HEK293T (cell line): ENCODE measurements around the gene TRIM10.

Experiments
- ARNT ChIP-seq: fragments of 450-650 bp; IDR thresholded peaks from 2 replicates; pipeline ENCODE4 v1.6.1; 2017; ENCODE audit warnings: mild to moderate bottlenecking
- BHLHE40 ChIP-seq: fragments of 450-650 bp; IDR thresholded peaks from 2 replicates; pipeline ENCODE4 v1.6.1; 2016; ENCODE audit warnings: mild to moderate bottlenecking, moderate library complexity, borderline replicate concordance
- CTBP1 ChIP-seq: fragments of 450-650 bp; IDR thresholded peaks from 2 replicates; pipeline ENCODE4 v1.6.1; 2016; ENCODE audit warnings: borderline replicate concordance
- FOXA1 ChIP-seq: fragments of 450-650 bp; IDR thresholded peaks from 2 replicates; pipeline ENCODE4 v1.6.1; 2016; ENCODE audit warnings: mild to moderate bottlenecking
- FOXK2 ChIP-seq: fragments of 450-650 bp; IDR thresholded peaks from 2 replicates; pipeline ENCODE4 v1.6.1; 2016; ENCODE audit warnings: mild to moderate bottlenecking
- FOXM1 ChIP-seq: fragments of 450-650 bp; IDR thresholded peaks from 2 replicates; pipeline ENCODE4 v1.6.1; 2017; ENCODE audit warnings: mild to moderate bottlenecking, borderline replicate concordance
- HDGF ChIP-seq: fragments of 450-650 bp; IDR thresholded peaks from 2 replicates; pipeline ENCODE4 v1.6.1; 2017; ENCODE audit warnings: antibody characterized with exemption, borderline replicate concordance
- LEF1 ChIP-seq: fragments of 450-650 bp; IDR thresholded peaks from 2 replicates; pipeline ENCODE4 v1.6.1; 2017; ENCODE audit warnings: mild to moderate bottlenecking, borderline replicate concordance
- PKNOX1 ChIP-seq: fragments of 450-650 bp; IDR thresholded peaks from 2 replicates; pipeline ENCODE4 v1.6.1; 2016
- SP1 ChIP-seq: fragments of 450-650 bp; IDR thresholded peaks from 2 replicates; pipeline ENCODE4 v1.6.1; 2017
- SUZ12 ChIP-seq: fragments of 450-650 bp; IDR thresholded peaks from 2 replicates; pipeline ENCODE4 v1.6.1; 2016; ENCODE audit warnings: mild to moderate bottlenecking
- TARDBP ChIP-seq: fragments of 450-650 bp; IDR thresholded peaks from 2 replicates; pipeline ENCODE4 v1.6.1; 2016
- ZNF384 ChIP-seq: fragments of 450-650 bp; IDR thresholded peaks from 2 replicates; pipeline ENCODE4 v1.6.1; 2016

- TF ChIP-seq SUZ12 (no peak), PKNOX1 (0 out of 2 replicates have a peak, but pooled peaks have one; percentile 26), LEF1 (no peak), ZNF384 (no peak), BHLHE40 (no peak), TARDBP (no peak), SP1 (no peak), FOXK2 (no peak), ARNT (no peak), FOXA1 (no peak), FOXM1 (no peak), CTBP1 (no peak), HDGF (no peak)
Measured at GRCh38 chr6:30129265-30130178, 31.5 kb downstream of the TRIM10 start.
